ENCODE measurements around the gene APEX1. TPM values are rescaled to one million over a fixed set of nuclear protein-coding genes. Genes with fewer than 3 reads are reported as not detected.
A peak's percentile ranks its signal among the peaks of the same experiment; 100 is the strongest.

The APEX1 gene
- total RNA-seq = 236 and 242 TPM in 2 replicates

GRCh38 chr14:20454516-20455354 lies at the start of gene APEX1, which contains the start of gene OSGEP:
Gene APEX1, plus strand, starts transcription at chr14:20455226. Its CDS starts 420 bp downstream, at chr14:20455646.
Gene OSGEP, minus strand, starts transcription at chr14:20454812. Its CDS starts 129 bp downstream, at chr14:20454683.
- intact Hi-C loops (cut with micrococcal nuclease) = loop anchor here (1.0 to 2.0 kb wide), 7 partner anchors 14 to 226 kb away; partner anchors contain the start of genes PARP2, PNP and TEP1
- peaks cover 11% of the 10 kb centered on the region for H3K4me1 Mint-ChIP-seq (ENCODE audit: low read depth)
- no peak within 1 kb of the TSS for H3K27ac Mint-ChIP-seq
- H3K4me3 Mint-ChIP-seq = peak within 1 kb of the TSS; percentile 53
- H3K27me3 Mint-ChIP-seq (ENCODE audit: insufficient read depth) = no peaks in the 10 kb centered on the region
- peaks cover 39% of the 10 kb centered on the region for H3K36me3 Mint-ChIP-seq (ENCODE audit: low read depth)
- no peaks in the 10 kb centered on the region for H3K9me3 Mint-ChIP-seq
- DNase-seq (ENCODE audit: low spot score) = peak; percentile 97

DNA sequence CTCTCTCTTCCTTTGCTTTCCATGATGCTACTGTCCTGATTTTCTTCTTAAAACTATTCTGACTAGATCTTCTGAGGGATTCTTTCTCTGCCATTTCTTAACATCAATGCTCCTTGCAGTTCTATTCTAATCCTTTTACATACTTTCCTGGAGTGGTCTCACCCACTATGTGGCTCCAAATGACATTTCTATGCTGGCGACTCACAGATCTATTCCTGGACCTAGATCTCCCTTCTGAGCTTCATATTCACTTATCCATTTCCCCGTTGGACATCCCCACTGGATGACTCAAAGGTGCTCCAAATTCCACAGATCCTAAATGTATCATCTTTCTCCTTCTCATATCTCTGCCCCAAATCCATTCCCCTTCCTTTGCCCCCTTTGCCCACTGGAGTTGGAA lies 45.8 kb upstream of the APEX1 start:
- peaks cover 52% of the 10 kb centered on the region for H3K4me1 Mint-ChIP-seq (ENCODE audit: low read depth)
- peaks cover 45% of the 10 kb centered on the region for H3K36me3 Mint-ChIP-seq (ENCODE audit: low read depth)
- peak overlapping the region; percentile 45 for H3K27ac Mint-ChIP-seq
- H3K4me3 Mint-ChIP-seq = no peak overlapping the region
- H3K27me3 Mint-ChIP-seq (ENCODE audit: insufficient read depth) = no peaks in the 10 kb centered on the region
- no peak for DNase-seq (ENCODE audit: low spot score)
- intact Hi-C loops (cut with micrococcal nuclease) = no loop called here
- no peaks in the 10 kb centered on the region for H3K9me3 Mint-ChIP-seq

DNA sequence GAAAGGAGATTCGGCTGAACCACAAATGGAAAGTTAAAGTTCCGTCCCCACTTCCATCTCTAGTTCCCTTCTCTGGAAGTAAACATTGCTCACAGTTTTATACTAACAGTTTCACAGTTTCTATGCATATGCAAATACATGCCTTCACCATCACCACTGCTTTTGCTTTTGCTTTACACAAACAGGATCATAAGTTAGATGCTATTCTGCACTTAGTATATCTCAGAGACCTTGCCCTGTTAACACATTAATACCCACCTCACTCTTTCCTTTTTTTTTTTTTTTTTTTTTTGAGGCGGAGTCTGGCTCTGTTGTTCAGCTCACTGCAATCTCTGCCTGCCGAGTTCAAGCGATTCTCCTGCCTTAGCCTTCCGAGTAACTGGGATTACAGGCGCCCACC lies 42.6 kb upstream of the APEX1 start:
- Mint-ChIP-seq H3K36me3 (ENCODE audit: low read depth) (peaks cover 22% of the 10 kb centered on the region), H3K9me3 (no peaks in the 10 kb centered on the region), H3K4me1 (ENCODE audit: low read depth) (peaks cover 40% of the 10 kb centered on the region), H3K4me3 (peak overlapping the region; percentile 100), H3K27ac (peak overlapping the region; percentile 87), H3K27me3 (ENCODE audit: insufficient read depth) (no peaks in the 10 kb centered on the region)
- DNase-seq (ENCODE audit: low spot score) = no peak
- intact Hi-C loops (cut with micrococcal nuclease) = loop anchor here (1.0 to 2.0 kb wide), 4 partner anchors 11 to 197 kb away; partner anchors contain the start of gene CCNB1IP1

DNA sequence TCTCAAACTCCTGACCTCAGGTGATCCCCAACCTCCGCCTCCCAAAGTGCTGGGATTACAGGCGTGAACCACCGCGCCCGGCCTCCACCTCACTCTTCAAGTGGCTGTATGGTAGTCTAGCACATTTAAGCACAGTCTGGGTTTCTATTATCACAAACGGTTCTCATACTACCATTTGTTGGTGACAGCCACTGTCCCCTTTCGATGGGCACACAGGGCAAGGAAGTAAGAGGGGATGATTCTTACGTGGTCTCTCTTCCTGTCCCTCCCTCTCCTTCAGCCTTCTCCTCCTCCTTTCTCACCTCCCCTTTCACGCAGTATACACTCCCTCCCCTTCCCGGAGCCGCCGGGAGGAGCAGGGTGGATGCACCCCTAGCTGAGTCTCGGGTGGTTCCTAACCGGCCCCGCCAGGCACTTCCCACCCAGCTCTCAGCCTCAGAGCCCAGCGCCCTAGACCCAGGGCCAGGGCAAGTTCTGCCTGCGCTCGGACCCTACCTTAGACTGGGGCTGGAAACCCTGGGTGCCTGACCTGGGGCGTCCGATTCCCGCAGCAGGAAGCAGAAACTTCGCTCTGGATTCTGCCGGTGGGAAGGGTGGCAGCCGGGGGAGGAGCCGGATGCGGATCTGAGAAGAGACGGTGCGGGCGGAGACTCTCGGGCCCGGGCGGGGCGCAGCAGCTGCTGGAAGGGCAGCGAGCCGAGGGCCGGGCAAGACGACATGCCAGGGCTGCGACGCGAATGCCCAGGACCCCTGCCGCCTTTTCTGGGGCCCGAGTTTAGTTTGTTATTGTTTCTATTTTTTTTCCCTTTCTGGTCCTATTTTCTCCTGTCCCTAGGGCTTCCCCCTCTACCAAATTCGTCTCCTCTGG lies 41.9 kb upstream of the APEX1 start, which contains the start of gene TEP1:
TEP1 (minus strand) TSS at position 626 of the 868 bp plus-strand sequence. CDS start 5,062 bp downstream, outside the sequence.
- Mint-ChIP-seq H3K4me3 (peak within 1 kb of the TSS; percentile 100), H3K36me3 (ENCODE audit: low read depth) (peaks cover 16% of the 10 kb centered on the region), H3K4me1 (ENCODE audit: low read depth) (peaks cover 40% of the 10 kb centered on the region), H3K27me3 (ENCODE audit: insufficient read depth) (no peaks in the 10 kb centered on the region), H3K27ac (peak within 1 kb of the TSS; percentile 99), H3K9me3 (no peaks in the 10 kb centered on the region)
- DNase-seq (ENCODE audit: low spot score) = peak; percentile 69
- intact Hi-C loops (cut with micrococcal nuclease) = loop anchor here (1.0 to 2.0 kb wide), 13 partner anchors 8 to 268 kb away; partner anchors contain the start of genes CCNB1IP1, OSGEP, PARP2 and PIP4P1

DNA sequence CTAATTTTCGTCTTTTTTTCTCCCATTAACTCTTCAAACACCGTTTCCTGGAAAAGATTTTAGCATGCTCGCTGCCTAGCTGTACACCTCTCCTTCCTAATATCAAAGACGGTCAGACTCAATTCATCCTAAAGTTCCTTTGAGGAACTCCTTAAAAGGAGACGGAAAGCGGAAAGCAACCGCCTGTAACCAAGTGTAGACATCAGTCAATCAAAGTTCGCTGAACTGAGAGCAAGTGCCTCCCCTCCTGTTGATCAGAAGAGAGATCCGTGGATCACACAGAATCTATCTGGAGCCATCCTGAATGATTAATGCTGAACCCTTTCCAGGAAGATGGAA lies 41.3 kb upstream of the APEX1 start:
- Mint-ChIP-seq H3K9me3 (no peaks in the 10 kb centered on the region), H3K27me3 (ENCODE audit: insufficient read depth) (no peaks in the 10 kb centered on the region), H3K4me3 (peak overlapping the region; percentile 100), H3K4me1 (ENCODE audit: low read depth) (peaks cover 40% of the 10 kb centered on the region), H3K27ac (peak overlapping the region; percentile 99), H3K36me3 (ENCODE audit: low read depth) (peaks cover 13% of the 10 kb centered on the region)
- peak; percentile 9 for DNase-seq (ENCODE audit: low spot score)
- intact Hi-C loops (cut with micrococcal nuclease) = loop anchor here (1.0 to 2.0 kb wide), 10 partner anchors 8 to 268 kb away; partner anchors contain the start of genes CCNB1IP1, OSGEP, PARP2 and PIP4P1

- Mint-ChIP-seq H3K4me3 (no peak overlapping the region), H3K36me3 (ENCODE audit: low read depth) (peaks cover 6% of the 10 kb centered on the region)
- intact Hi-C loops (cut with micrococcal nuclease) = no loop called here
Measured at GRCh38 chr14:20415782-20416206, 39.2 kb upstream of the APEX1 start.

GRCh38 chr14:20416223-20416622 lies 38.8 kb upstream of the APEX1 start:
- H3K4me1 Mint-ChIP-seq (ENCODE audit: low read depth) = peaks cover 27% of the 10 kb centered on the region
- intact Hi-C loops (cut with micrococcal nuclease) = no loop called here
- H3K27ac Mint-ChIP-seq = no peak overlapping the region
- DNase-seq (ENCODE audit: low spot score) = no peak
- H3K36me3 Mint-ChIP-seq (ENCODE audit: low read depth) = peaks cover 3% of the 10 kb centered on the region
- no peaks in the 10 kb centered on the region for H3K27me3 Mint-ChIP-seq (ENCODE audit: insufficient read depth)
- no peak overlapping the region for H3K4me3 Mint-ChIP-seq
- H3K9me3 Mint-ChIP-seq = no peaks in the 10 kb centered on the region

More at GRCh38 chr14:20415782-20416206, 39.2 kb upstream of the APEX1 start:
- Mint-ChIP-seq H3K27me3 (ENCODE audit: insufficient read depth) (no peaks in the 10 kb centered on the region), H3K27ac (no peak overlapping the region), H3K9me3 (no peaks in the 10 kb centered on the region), H3K4me1 (ENCODE audit: low read depth) (peaks cover 31% of the 10 kb centered on the region)
- peak; percentile 21 for DNase-seq (ENCODE audit: low spot score)

DNA sequence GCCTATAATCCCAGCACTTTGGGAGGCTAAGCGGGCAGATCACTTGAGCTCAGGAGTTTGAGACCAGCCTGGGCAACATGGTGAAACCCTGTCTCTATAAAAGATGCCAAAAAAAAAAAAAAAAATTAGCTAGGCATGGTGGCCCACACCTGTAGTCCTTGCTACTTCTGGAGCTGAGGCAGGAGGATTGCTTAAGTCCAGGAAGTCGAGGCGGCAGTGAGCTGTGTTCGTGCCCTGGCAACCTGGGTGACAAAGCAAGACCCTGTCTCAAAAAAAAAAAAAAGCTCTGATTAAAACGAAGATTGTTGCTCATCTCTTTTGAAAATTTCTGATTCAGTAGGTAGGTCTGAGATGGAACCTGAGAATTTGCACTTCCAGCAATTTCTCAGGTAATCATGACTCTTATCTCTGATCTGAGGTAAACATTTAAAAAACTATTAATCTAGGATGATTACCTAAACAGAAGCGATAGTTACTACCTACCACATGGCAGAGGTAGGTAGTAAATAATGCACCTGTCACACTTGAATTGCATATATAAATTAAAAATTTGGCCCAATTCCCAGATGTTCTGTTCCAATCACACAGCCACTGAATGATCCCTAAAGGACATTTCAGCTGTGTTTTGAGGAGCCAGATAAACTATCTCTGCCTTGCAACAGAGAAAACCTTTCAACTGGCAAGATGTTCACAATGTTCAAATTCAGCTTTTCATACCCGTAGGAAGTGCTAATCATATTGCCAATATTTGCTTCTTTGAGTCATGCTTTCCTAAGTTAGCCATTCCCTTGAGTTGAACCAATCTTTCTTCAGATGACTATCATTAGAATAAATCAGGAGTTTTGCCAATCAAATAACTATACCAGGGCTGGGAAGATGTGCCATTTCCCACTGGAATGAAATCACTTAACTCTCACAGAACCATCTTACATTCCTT lies 37.5 kb upstream of the APEX1 start:
- no peaks in the 10 kb centered on the region for H3K27me3 Mint-ChIP-seq (ENCODE audit: insufficient read depth)
- peaks cover 17% of the 10 kb centered on the region for H3K4me1 Mint-ChIP-seq (ENCODE audit: low read depth)
- intact Hi-C loops (cut with micrococcal nuclease) = no loop called here
- no peak overlapping the region for H3K27ac Mint-ChIP-seq
- peaks cover 2% of the 10 kb centered on the region for H3K36me3 Mint-ChIP-seq (ENCODE audit: low read depth)
- H3K9me3 Mint-ChIP-seq = no peaks in the 10 kb centered on the region
- DNase-seq (ENCODE audit: low spot score) = no peak
- H3K4me3 Mint-ChIP-seq = no peak overlapping the region

GRCh38 chr14:20418501-20418909 lies 36.5 kb upstream of the APEX1 start:
- no peak overlapping the region for H3K4me3 Mint-ChIP-seq
- no peaks in the 10 kb centered on the region for H3K9me3 Mint-ChIP-seq
- peaks cover 2% of the 10 kb centered on the region for H3K36me3 Mint-ChIP-seq (ENCODE audit: low read depth)
- peaks cover 15% of the 10 kb centered on the region for H3K4me1 Mint-ChIP-seq (ENCODE audit: low read depth)
- DNase-seq (ENCODE audit: low spot score) = no peak
- H3K27ac Mint-ChIP-seq = no peak overlapping the region
- peaks cover 2% of the 10 kb centered on the region for H3K27me3 Mint-ChIP-seq (ENCODE audit: insufficient read depth)
- intact Hi-C loops (cut with micrococcal nuclease) = no loop called here

- H3K36me3 Mint-ChIP-seq (ENCODE audit: low read depth) = no peaks in the 10 kb centered on the region
- no peak for DNase-seq (ENCODE audit: low spot score)
- no peaks in the 10 kb centered on the region for H3K9me3 Mint-ChIP-seq
- peaks cover 2% of the 10 kb centered on the region for H3K27me3 Mint-ChIP-seq (ENCODE audit: insufficient read depth)
- no peak overlapping the region for H3K4me3 Mint-ChIP-seq
- H3K27ac Mint-ChIP-seq = no peak overlapping the region
- H3K4me1 Mint-ChIP-seq (ENCODE audit: low read depth) = peaks cover 7% of the 10 kb centered on the region
- intact Hi-C loops (cut with micrococcal nuclease) = no loop called here
Measured at GRCh38 chr14:20419419-20419818, 35.6 kb upstream of the APEX1 start.

GRCh38 chr14:20421267-20421666 lies 33.8 kb upstream of the APEX1 start:
- DNase-seq (ENCODE audit: low spot score) = no peak
- H3K4me1 Mint-ChIP-seq (ENCODE audit: low read depth) = peaks cover under 1% of the 10 kb centered on the region
- no peak overlapping the region for H3K4me3 Mint-ChIP-seq
- intact Hi-C loops (cut with micrococcal nuclease) = loop anchor here (1.0 kb wide), 1 partner anchor 8 kb away; the partner anchor contains the start of gene TEP1
- no peak overlapping the region for H3K27ac Mint-ChIP-seq
- no peaks in the 10 kb centered on the region for H3K36me3 Mint-ChIP-seq (ENCODE audit: low read depth)
- peaks cover 4% of the 10 kb centered on the region for H3K27me3 Mint-ChIP-seq (ENCODE audit: insufficient read depth)
- H3K9me3 Mint-ChIP-seq = no peaks in the 10 kb centered on the region

GRCh38 chr14:20422886-20423285 lies 32.1 kb upstream of the APEX1 start:
- no peaks in the 10 kb centered on the region for H3K36me3 Mint-ChIP-seq (ENCODE audit: low read depth)
- intact Hi-C loops (cut with micrococcal nuclease) = no loop called here
- peaks cover 10% of the 10 kb centered on the region for H3K4me1 Mint-ChIP-seq (ENCODE audit: low read depth)
- no peak overlapping the region for H3K27ac Mint-ChIP-seq
- H3K9me3 Mint-ChIP-seq = no peaks in the 10 kb centered on the region
- H3K27me3 Mint-ChIP-seq (ENCODE audit: insufficient read depth) = peaks cover 4% of the 10 kb centered on the region
- H3K4me3 Mint-ChIP-seq = no peak overlapping the region
- no peak for DNase-seq (ENCODE audit: low spot score)
